GM12873 (cell line): ENCODE results near the gene CLDN7.

Experiments used
- TF ChIP-seq, protein P1 (sequence below): IDR thresholded peaks from 2 replicates; pipeline ENCODE4 v1.5.1; 2012; ENCODE audit warnings: low read depth, mild to moderate bottlenecking, moderate library complexity, low read length, control low read depth; ENCODE audit not compliant: insufficient read depth; ENCODE audit errors: missing control alignments

Gene CLDN7

DNA sequence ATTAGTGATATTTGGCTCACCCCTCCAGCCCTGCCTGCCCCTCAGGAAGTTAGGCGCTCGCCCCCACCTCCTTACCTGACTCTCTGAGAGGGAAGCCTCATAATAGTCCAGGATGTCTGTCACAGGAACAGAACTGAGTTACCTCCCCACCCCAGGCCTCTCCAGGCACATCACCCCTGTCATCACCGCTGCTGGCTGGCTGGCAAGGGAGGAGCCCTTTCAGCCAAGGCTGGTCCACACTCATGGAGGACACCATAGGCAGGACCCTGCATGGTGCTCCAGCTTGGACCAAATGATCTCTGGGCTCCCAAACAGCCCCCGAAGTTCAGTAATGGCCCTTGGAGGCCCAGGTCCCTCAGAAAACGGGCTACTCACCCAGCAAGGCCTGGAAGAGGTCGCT, 44.1 kb downstream of the CLDN7 start:
- TF ChIP-seq, protein P1, sequence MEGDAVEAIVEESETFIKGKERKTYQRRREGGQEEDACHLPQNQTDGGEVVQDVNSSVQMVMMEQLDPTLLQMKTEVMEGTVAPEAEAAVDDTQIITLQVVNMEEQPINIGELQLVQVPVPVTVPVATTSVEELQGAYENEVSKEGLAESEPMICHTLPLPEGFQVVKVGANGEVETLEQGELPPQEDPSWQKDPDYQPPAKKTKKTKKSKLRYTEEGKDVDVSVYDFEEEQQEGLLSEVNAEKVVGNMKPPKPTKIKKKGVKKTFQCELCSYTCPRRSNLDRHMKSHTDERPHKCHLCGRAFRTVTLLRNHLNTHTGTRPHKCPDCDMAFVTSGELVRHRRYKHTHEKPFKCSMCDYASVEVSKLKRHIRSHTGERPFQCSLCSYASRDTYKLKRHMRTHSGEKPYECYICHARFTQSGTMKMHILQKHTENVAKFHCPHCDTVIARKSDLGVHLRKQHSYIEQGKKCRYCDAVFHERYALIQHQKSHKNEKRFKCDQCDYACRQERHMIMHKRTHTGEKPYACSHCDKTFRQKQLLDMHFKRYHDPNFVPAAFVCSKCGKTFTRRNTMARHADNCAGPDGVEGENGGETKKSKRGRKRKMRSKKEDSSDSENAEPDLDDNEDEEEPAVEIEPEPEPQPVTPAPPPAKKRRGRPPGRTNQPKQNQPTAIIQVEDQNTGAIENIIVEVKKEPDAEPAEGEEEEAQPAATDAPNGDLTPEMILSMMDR, result no peak

DNA sequence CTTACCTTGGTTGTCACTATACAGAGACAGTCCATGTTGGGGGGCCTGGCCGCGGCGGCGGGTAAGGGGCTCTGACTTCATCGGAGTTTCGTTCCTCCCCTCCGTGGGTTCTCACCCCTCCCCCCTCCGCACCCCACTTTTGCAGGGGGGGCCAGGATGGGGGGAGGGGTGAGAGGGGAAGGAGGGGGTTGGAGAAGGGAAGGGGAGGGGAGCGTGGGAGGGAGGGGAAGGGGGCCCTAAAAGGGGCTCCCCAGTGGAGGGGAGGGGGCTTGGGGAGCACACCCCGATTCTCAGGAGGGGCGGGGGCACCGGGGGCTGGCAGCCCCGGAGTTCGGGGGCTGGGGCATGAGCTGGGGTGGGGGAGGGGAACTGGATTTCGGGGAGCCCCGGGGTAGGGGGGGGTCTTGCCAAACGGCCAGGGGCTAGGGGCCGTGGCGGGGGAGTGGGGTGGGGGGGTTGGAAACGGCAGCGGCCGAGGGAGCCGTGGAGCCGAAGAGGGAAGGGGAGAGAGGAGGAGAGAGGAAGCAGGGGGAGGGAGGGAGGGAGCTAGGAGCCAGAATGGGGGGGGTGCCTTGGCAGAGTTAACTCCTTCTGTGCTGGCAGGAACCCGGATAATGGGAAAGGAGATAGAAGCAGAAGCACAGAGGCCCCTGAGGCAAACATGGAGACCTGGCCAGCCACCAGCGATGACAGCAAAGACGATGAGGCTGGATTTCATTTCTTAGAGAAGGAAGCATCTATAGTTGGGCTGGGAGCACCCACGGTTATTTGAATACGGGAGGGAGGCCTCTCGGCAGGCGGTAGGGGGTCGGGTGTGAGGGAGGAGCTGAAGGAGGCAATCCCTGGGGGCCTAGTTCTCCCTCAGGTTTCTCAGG, 44.9 kb downstream of the CLDN7 start:
- TF ChIP-seq, protein P1, result no peak

DNA sequence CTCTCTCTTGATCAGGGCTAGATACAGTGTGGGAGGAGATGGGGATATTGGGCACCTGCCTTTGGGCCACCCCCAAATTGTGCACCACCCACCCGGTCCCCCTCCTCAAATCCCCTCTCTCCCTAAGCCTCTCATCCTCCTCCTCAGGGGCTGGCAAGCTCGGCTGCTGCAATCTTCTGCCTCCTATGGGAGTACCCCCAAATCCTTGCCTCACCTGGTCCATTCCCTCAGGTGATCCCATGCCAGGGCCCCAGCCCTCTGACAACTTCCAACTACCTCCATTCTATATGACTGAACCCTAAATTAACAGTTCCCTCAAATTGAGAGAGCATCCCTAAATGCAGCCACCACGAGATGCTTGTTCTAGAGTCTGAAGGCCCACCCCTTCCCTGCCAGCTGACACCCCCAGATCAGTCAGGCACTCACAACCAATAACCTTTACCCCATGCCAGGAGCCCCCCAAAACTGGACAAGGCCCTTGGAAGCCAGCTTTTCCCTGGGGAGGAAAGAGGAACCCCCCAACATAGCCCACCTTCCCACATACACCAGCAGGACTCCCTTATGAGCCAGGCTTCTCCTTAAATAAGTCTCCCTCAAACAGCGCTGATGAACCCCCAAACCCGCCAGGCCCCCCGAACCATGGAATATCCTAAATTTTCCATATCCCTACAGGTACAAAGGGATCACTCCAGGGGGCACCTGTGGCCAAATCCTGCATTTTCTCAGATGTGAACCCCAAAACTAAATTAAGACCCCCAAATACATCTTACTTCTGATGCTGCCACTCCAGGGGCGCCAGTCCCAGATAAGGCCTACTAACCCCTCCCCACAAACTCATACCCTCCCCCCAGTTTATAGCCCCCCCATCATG, 45.8 kb downstream of the CLDN7 start:
- TF ChIP-seq, protein P1, result no peak

DNA sequence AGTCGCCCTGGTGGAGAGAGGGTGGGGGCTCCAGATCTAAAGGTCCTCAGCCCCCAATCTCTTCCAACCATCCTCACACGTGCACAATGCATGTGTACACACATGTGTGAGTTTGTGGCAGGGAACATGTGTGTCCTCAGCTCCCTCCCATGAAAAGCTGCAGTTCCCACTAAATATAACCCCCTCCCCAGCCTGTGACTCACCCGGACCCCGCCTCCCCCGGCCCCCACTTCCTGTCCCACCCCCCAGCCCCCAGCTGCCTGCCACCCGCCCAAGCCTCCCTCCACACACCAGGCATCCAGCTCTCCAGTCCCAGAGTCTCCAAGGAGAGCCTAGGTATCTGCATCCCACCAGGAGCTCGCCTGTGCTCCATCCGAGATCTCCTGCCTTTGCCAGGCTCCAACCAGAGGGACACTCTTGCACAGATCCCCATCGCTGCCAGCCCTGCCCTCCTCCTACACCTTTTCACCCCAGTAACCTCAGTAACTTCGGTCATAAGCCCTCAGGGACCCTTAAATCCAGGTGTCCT, 46.6 kb downstream of the CLDN7 start:
- TF ChIP-seq, protein P1, result no peak

DNA sequence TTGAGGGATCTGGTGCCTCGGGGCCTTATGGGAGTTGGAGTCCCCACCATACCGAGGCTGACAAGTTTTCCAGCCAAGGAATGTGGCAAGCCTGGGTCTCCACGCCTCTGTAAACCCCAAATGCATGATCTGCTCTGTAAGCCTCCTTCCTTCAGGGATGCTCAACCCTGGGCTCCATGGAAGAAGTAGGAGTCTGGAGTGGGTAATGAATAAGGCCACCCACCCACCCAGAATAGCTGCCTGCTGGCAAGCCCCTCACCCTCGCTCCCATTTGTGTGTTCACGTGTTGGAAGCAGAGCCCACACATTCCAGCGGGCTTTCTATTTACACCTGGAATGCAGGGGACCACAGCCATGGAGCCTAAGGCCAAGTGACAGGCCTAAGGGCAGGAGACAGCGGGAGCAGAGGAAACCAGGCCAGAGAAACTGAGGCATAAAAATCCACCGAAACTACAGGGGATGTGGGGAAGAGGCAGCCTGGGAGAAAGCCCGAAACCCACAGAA, 47.1 kb downstream of the CLDN7 start:
- TF ChIP-seq, protein P1, result no peak

DNA sequence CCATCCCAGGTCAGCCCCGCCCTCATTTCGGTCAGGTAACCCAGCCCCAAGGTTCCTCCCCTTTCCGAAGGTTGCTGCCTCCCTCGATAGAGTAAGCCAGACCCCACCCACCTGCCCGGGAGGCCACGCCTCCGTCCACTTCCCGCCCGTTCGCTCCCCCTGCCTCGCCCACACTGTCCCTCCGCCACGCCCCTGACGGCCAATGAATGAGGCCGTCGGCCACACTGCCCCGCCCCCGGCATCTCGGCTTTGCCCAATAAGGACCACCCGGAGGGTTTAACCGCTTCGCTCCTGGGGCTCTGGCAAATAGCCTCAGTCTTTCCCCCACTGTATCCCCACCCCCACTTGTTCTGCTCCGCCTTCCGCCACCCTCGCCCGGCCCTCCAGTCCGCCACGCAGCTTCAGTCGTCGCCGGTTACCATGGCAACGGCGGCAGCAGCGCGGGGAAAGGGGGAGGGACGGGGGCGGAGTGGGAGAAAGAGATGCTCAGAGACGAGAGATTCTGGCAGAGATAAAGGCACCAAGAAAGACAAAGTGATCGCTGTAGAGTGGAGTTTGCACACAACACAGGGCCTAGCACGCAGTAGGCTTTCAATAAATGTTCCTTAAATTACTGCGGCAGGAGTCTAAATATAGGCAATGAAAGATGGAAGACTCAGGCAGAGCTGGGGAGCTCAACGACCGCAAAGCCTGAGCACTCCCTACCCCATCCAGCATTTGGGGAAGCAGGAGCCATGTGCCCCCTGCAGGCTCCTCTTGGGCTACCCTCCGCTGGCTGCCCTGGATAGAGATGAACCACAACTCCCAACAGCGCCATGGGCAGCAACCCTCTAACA, 47.8 kb downstream of the CLDN7 start:
- TF ChIP-seq, protein P1, result peak; percentile 64
